Small intestine (tissue), 7 donors: ENCODE measurements around the gene EGFLAM. TPM values are rescaled to one million over a fixed set of nuclear protein-coding genes. Genes with fewer than 3 reads are reported as not detected.

Experiments used
- DNase-seq, 2 donors: peaks; one replicate each; pipeline versions ENCODE4 v3.0.0 to v3.0.0-alpha.2; 2013
- FAIRE-seq: peaks from 2 replicates; lab custom pipeline; 2012; peaks lifted over from hg19 to GRCh38; lab: Jason Lieb, UNC
- H3K27ac ChIP-seq, 3 donors: one replicate each; pipeline ENCODE4 v1.5.1; 2013; ENCODE audit warnings: low read length in 2 of 3, mild to moderate bottlenecking in 2 of 3, control low read depth in 1 of 3, inconsistent platforms in 1 of 3, low read depth in 1 of 3, moderate library complexity in 1 of 3
- H3K27me3 ChIP-seq, 3 donors: one replicate each; pipeline ENCODE4 v1.6.1; 2013; ENCODE audit warnings: low read length in 3 of 3, inconsistent platforms in 1 of 3; ENCODE audit not compliant: control insufficient read depth in 3 of 3, insufficient read depth in 3 of 3
- H3K36me3 ChIP-seq, 3 donors: one replicate each; pipeline ENCODE4 v1.6.1; 2013; ENCODE audit warnings: low read length in 3 of 3, inconsistent platforms in 1 of 3, low read depth in 1 of 3, mild to moderate bottlenecking in 1 of 3, moderate library complexity in 1 of 3; ENCODE audit not compliant: control insufficient read depth in 3 of 3, insufficient read depth in 2 of 3
- H3K4me1 ChIP-seq, 3 donors: one replicate each; pipeline ENCODE4 v1.6.1; 2013; ENCODE audit warnings: low read length in 2 of 3, inconsistent platforms in 1 of 3, low read depth in 1 of 3, mild to moderate bottlenecking in 1 of 3, moderate library complexity in 1 of 3; ENCODE audit not compliant: control insufficient read depth in 3 of 3, insufficient read depth in 2 of 3
- H3K4me3 ChIP-seq, 3 donors: one replicate each; pipeline ENCODE4 v1.5.1; 2013; ENCODE audit warnings: low read length in 3 of 3, control low read depth in 1 of 3, inconsistent platforms in 1 of 3, low read depth in 1 of 3, mild to moderate bottlenecking in 1 of 3, moderate library complexity in 1 of 3
- H3K9me3 ChIP-seq, 2 donors: one replicate each; pipeline ENCODE4 v1.6.1; 2013; ENCODE audit warnings: low read depth in 1 of 2, low read length in 1 of 2; ENCODE audit not compliant: control insufficient read depth in 2 of 2, insufficient read depth in 1 of 2
- WGBS, 3 donors: extraction: QIAGEN DNeasy Blood & Tissue Kit; methylation state at CpG; one replicate each; pipeline ENCODE4 v1.1.7; 2013; 5-methylcytosine and 5-hydroxymethylcytosine counted together
- polyA plus RNA-seq, 4 donors: library from polyadenylated mRNA; stranded (reverse) in 3 of 4; unstranded in 1 of 4; fragments of 200-250 nt in 3 of 4; fragments of 120-200 nt in 1 of 4; gene quantifications; one replicate each; pipeline versions ENCODE4 v1.2.1 to v1.2.3, GENCODE V29; 2013
- donor health status: healthy with polysubstance abuse.
- donor health status: control.
- donor health status: control.
- donor health status: Bipolar disorder and iron deficiency.
- donor health status: healthy.

The EGFLAM gene
- polyA plus RNA-seq, 4 donors: 0.54 to 1.9 (median 1.7) TPM; not detected in 1

DNA sequence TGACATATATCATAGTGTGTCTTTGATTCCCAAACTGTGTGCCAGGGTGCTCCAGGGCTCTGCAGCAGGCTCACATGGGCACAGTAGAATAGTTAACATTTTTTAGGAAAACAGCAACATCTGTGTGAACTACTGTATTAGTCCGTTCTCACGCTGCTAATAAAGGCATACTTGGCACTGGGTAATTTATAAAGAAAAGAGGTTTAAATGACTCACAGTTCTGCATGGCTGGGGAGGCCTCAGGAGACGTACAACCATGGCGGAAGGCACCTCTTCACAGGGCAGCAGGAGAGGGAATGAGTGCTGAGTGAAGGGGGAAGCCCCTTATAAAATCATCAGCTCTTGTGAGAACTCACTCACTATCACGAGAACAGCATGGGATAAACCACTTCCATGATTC lies 82.7 kb downstream of the EGFLAM start:
- DNase-seq (no peak), FAIRE-seq (no peak)
- no peak overlapping the region for H3K27ac ChIP-seq
- peaks cover 0 to 2% (median 0%) of the 10 kb centered on the region in 3 donors for H3K27me3 ChIP-seq
- no peaks in the 10 kb centered on the region for H3K9me3 ChIP-seq
- no peaks in the 10 kb centered on the region for H3K36me3 ChIP-seq
- no peaks in the 10 kb centered on the region for H3K4me1 ChIP-seq
- no peak overlapping the region for H3K4me3 ChIP-seq
- 76 to 78% (median 78%) methylated on average over 5 of the region's 5 CpGs for WGBS, 3 donors

GRCh38 chr5:38341641-38342040 lies 83.3 kb downstream of the EGFLAM start:
- H3K27ac ChIP-seq: no peak overlapping the region
- H3K36me3 ChIP-seq: no peaks in the 10 kb centered on the region
- H3K27me3 ChIP-seq: peaks cover 0 to 2% (median 0%) of the 10 kb centered on the region in 3 donors
- no peak overlapping the region for H3K4me3 ChIP-seq
- 69 to 83% (median 72%) methylated on average over 3 of the region's 3 CpGs for WGBS, 3 donors
- H3K9me3 ChIP-seq: no peaks in the 10 kb centered on the region
- H3K4me1 ChIP-seq: no peaks in the 10 kb centered on the region
- no peak for FAIRE-seq
- no peak for DNase-seq

GRCh38 chr5:38342261-38342660 lies 83.9 kb downstream of the EGFLAM start:
- 19 to 55% (median 30%) methylated on average over 2 of the region's 2 CpGs for WGBS, 3 donors

DNA sequence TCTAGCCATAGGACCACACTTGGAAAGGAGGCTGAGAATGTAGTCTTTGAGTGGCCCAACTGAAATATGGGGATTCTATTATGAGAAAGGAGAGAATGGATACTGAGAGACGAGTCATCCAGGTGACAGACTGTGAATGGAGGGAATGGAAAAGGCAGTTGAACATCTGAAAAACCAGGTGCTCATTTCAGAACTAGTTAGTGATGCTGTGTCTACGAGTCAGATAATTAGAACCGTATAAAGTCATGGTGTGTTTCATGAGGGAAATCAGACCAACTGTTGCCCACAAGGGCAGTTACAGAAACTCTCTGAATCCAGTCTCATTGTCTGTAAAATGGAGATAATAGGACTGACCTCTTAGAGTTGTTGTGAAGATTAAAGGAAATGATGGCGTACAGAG lies 86.5 kb downstream of the EGFLAM start:
- 66 to 79% (median 70%) methylated on average over 4 of the region's 4 CpGs for WGBS, 3 donors
- Histone ChIP-seq H3K36me3 (no peaks in the 10 kb centered on the region), H3K4me3 (no peak overlapping the region), H3K4me1 (no peaks in the 10 kb centered on the region), H3K27ac (no peak overlapping the region), H3K9me3 (no peaks in the 10 kb centered on the region), H3K27me3 (peaks cover 0 to 2% (median 0%) of the 10 kb centered on the region in 3 donors)
- FAIRE-seq (no peak), DNase-seq (no peak)

More at GRCh38 chr5:38342261-38342660, 83.9 kb downstream of the EGFLAM start:
- H3K9me3 ChIP-seq: no peaks in the 10 kb centered on the region
- no peak overlapping the region for H3K27ac ChIP-seq
- H3K4me3 ChIP-seq: no peak overlapping the region
- peaks cover 0 to 2% (median 0%) of the 10 kb centered on the region in 3 donors for H3K27me3 ChIP-seq
- no peaks in the 10 kb centered on the region for H3K36me3 ChIP-seq
- FAIRE-seq (no peak), DNase-seq (no peak)
- H3K4me1 ChIP-seq: no peaks in the 10 kb centered on the region

DNA sequence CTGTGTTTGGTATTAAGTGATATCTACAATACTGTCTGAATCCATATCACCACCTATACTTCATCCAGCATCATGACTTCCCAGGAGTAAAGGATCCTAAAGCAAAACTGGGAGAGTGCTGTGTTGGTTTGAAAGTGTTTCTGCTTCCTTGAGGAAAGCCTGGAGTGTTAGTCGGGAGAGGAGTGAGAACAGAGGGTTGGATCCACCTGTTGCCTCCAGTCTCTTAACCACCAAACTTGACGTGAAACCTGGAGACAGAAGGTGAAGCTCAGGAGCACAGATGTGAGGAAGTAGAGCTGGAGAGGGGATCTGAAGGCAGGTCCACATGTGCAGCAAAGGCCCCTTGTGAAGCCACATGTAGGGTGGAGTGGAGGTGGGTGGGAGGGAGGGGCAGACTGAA lies 88.2 kb downstream of the EGFLAM start:
- Histone ChIP-seq H3K27me3 (peaks cover 0 to 2% (median 0%) of the 10 kb centered on the region in 3 donors), H3K27ac (no peak overlapping the region), H3K36me3 (no peaks in the 10 kb centered on the region), H3K9me3 (no peaks in the 10 kb centered on the region), H3K4me1 (no peaks in the 10 kb centered on the region), H3K4me3 (no peak overlapping the region)
- WGBS, 3 donors: 85 to 95% (median 93%) methylated on average over 2 of the region's 2 CpGs
- DNase-seq (no peak), FAIRE-seq (no peak)

- DNase-seq (no peak), FAIRE-seq (no peak)
- Histone ChIP-seq H3K27ac (no peak overlapping the region), H3K9me3 (no peaks in the 10 kb centered on the region), H3K4me1 (no peaks in the 10 kb centered on the region), H3K4me3 (no peak overlapping the region), H3K36me3 (no peaks in the 10 kb centered on the region), H3K27me3 (peaks cover 0 to 2% (median 0%) of the 10 kb centered on the region in 3 donors)
- WGBS, 3 donors: 77 to 79% (median 78%) methylated on average over 6 of the region's 6 CpGs
Observed at GRCh38 chr5:38347040-38347763, 88.8 kb downstream of the EGFLAM start.

DNA sequence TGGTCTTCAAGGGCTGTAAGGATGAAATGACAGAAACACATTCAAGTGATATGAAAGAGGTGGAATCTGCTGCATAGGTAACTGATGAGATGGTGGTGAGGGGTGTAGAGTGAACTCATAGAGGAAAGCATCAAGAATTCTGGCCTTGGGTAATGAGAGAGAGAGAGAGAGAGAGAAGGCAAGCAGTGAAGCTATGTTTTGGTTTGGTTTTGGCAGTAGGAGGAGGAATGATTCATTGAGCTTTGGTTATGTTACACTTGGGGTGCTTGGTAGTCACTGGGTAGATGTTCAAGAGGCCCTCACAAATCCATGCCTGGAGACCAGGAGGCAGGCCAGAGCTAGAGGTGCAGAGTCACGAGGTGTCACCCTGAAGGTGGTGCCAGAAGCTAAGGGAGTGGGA lies 89.5 kb downstream of the EGFLAM start:
- Histone ChIP-seq H3K4me1 (no peaks in the 10 kb centered on the region), H3K27ac (no peak overlapping the region), H3K27me3 (peaks cover 0 to 2% (median 0%) of the 10 kb centered on the region in 3 donors), H3K9me3 (no peaks in the 10 kb centered on the region), H3K4me3 (no peak overlapping the region), H3K36me3 (no peaks in the 10 kb centered on the region)
- no peak for DNase-seq
- WGBS, 3 donors: 38 to 78% (median 50%) methylated on average over 1 of the region's 1 CpG
- no peak for FAIRE-seq

GRCh38 chr5:38360323-38361061 lies 102.1 kb downstream of the EGFLAM start:
- 84 to 87% (median 87%) methylated on average over 11 of the region's 11 CpGs for WGBS, 3 donors
- FAIRE-seq (no peak), DNase-seq (no peak)
- H3K27me3 ChIP-seq: no peaks in the 10 kb centered on the region
- no peaks in the 10 kb centered on the region for H3K36me3 ChIP-seq
- no peaks in the 10 kb centered on the region for H3K4me1 ChIP-seq
- no peak overlapping the region for H3K27ac ChIP-seq
- no peaks in the 10 kb centered on the region for H3K9me3 ChIP-seq
- no peak overlapping the region for H3K4me3 ChIP-seq
